Measurements from ENCODE around the gene GTPBP6.

GRCh38 chrX:318068-318738 is 393 bp downstream of the GTPBP6 start:
- TF ChIP-seq POLR2A (IDR thresholded peaks at IDR 0.05; ENCODE audit: low read depth, low read length) (peak; percentile 91), TAF1 (IDR thresholded peaks at IDR 0.05; ENCODE audit: borderline replicate concordance, low read depth, low read length) (peak; percentile 55; the same call in 1 of the 2 replicates), POLR2AphosphoS5 (IDR thresholded peaks at IDR 0.05; ENCODE audit: low read depth, low read length) (peak; percentile 89)
